ENCODE results near the gene PDAP1. TPM values are rescaled to one million over a fixed set of nuclear protein-coding genes. Genes with fewer than 3 reads are reported as not detected.

PDAP1 gene
- total RNA-seq (100 to 1,000 TPM in 3 of 10 donors, 10 to 100 TPM in 7; 89.7 to 130 (median 97.6) TPM), polyA plus RNA-seq (100 to 1,000 TPM in 1 of 2 donors, 10 to 100 TPM in 1; 71.4 to 312 TPM)
- long read RNA-seq, donor 1, transcript PDAP1-201 (6 exons, 2,546 nt) = major isoform, 49 of 82 reads
- long read RNA-seq, donor 1, partial matches to known transcripts = 13 of 82 reads
- long read RNA-seq, donor 1, other reads (novel, unspliced or antisense) = 19 of 82 reads
- long read RNA-seq, donor 2, transcript PDAP1-201 (6 exons, 2,546 nt) = major isoform, 43 of 70 reads
- long read RNA-seq, donor 2, partial matches to known transcripts = 8 of 70 reads
- long read RNA-seq, donor 2, other reads (novel, unspliced or antisense) = 19 of 70 reads
- long read RNA-seq, donor 3, transcript PDAP1-201 (6 exons, 2,546 nt) = major isoform, 70 of 84 reads
- long read RNA-seq, donor 3, partial matches to known transcripts = 5 of 84 reads
- long read RNA-seq, donor 3, other reads (novel, unspliced or antisense) = 9 of 84 reads

DNA sequence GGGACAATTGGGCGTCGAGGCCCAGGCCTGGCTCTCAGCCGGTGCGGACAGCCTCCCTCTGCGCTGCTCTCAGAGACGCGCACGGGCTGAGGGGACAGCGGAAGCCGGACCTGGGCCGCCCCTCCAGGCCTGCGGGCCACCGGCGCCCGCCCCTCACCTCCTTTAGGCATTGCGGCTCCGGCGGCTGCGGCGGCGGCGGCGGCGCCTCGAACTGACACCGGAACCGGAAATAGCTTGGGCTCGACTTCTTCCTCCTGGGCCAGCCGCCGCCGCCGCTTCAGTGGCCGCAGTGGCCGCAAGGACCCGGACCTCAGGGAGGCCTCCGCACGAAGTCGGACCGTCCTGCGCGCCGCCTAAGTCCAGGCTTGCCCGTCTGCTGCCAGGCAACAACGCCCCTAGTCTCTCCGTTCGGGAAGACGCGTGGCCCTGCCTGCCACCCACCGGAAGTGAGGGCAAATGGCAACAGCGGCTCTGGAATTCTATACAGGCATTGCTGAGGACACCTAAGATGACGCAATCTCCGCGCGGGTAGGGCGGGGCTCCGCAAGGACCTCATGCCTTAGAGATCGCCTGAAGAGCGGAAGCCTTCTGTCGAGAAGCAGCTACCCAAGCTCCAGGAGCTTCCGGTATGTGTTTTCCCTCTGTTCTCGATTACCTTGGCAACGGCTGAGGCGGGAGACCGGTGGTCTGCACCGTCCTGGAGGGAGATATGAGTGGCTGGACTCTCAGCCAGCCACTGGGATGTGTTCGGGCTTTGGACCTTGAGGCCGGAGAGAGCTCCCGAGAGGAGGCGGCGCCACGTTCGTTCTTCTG lies at the start of gene PDAP1, which contains the start of gene BUD31:
PDAP1 (minus strand) TSS at position 219 of the 813 bp plus-strand sequence; CDS start at position 170, 49 bp downstream.
BUD31 (plus strand) TSS at position 591 of the 813 bp plus-strand sequence. CDS start 2,124 bp downstream, outside the sequence.
- peak in 2 of 9 donors; percentile 5 to 29 for TF ChIP-seq CTCF (IDR thresholded peaks at IDR 0.05)
- peaks cover 0 to 59% (median 30%) of the 10 kb centered on the region in 9 donors for H3K36me3 ChIP-seq
- ATAC-seq = peak; percentile 93 to 97 (median 96)
- intact Hi-C loops (cut with DNase I) = loop anchor here in 3 of 10 donors (1.0 to 5.0 kb wide), 4 partner anchors 34 to 94 kb away; partner anchors contain the start of genes ARPC1B (in 3 of the 3), ZKSCAN5 (in 1 of the 3) and ZNF394 (in 1 of the 3)
- peaks cover 17 to 55% (median 41%) of the 10 kb centered on the region in 9 donors for H3K4me1 ChIP-seq
- H3K27ac ChIP-seq = peak within 1 kb of the TSS; percentile 96 to 99 (median 97)
- no peaks in the 10 kb centered on the region for H3K27me3 ChIP-seq
- peak within 1 kb of the TSS; percentile 72 to 100 (median 90) for H3K4me3 ChIP-seq
- H3K9me3 ChIP-seq = no peaks in the 10 kb centered on the region
- DNase-seq = peak; percentile 93
- WGBS, 2 donors = 0% methylated on average over 72 of the region's 72 CpGs

DNA sequence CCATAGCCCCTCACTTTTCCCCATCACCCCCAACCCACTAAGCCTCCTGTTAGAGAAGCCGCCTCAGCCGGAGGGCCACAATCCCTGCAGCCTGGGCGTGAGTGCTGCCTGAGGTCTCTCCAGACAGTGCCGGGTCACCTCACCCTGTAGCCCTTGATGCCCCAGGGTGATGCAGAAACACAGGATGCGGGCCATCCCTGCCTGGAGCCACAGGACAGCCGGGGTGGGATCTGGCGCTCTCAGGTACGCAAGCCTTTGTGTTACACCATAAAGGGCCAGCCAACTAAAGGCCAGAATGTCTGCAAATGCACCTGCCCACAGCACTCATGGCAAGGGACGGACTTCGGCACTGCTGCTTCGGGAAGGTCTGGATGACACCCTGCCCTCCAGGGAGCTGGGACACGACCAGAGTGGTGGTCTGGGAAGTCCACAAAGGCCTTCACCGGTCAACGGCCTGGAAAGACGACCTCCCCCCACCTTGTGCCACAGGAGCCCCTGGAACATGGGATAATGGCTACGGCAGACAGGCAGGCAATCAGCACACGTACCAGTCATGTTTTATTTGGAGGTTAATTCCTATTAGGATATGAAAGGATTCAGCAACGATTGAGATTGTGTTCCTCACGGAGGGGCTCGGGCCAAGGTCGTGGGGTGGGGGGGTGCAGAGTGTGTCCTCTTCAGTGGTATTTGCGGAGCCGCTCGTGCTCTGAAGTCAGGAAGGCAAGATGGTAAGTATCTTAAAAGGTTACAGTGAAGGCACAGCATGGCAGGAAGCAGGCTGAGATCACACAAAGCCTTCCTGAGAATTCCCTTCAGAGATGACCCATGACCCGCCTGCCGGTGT lies 49.5 kb upstream of the PDAP1 start:
- no peak for DNase-seq
- ATAC-seq = no peak
- Histone ChIP-seq H3K9me3 (no peaks in the 10 kb centered on the region), H3K27ac (peak overlapping the region in 1 of 10 donors; percentile 26), H3K36me3 (peaks cover 0 to 93% (median 18%) of the 10 kb centered on the region in 9 donors), H3K4me3 (no peak overlapping the region), H3K4me1 (peaks cover 0 to 45% (median 23%) of the 10 kb centered on the region in 9 donors), H3K27me3 (no peaks in the 10 kb centered on the region)
- WGBS, 2 donors = 73 to 75% methylated on average over 26 of the region's 26 CpGs
- no peak for TF ChIP-seq CTCF (IDR thresholded peaks at IDR 0.05)
- intact Hi-C loops (cut with DNase I) = no loop called here

- Histone ChIP-seq H3K4me3 (no peak overlapping the region), H3K9me3 (no peaks in the 10 kb centered on the region), H3K36me3 (peaks cover 0 to 93% (median 18%) of the 10 kb centered on the region in 9 donors), H3K27ac (no peak overlapping the region), H3K4me1 (peaks cover 0 to 49% (median 22%) of the 10 kb centered on the region in 9 donors), H3K27me3 (no peaks in the 10 kb centered on the region)
- 70 to 77% methylated on average over 6 of the region's 6 CpGs for WGBS, 2 donors
- intact Hi-C loops (cut with DNase I) = no loop called here
- no peak for TF ChIP-seq CTCF (IDR thresholded peaks at IDR 0.05)
- DNase-seq (no peak), ATAC-seq (no peak)
These were observed 48.8 kb upstream of the PDAP1 start for GRCh38 chr7:99457050-99457649.
